K562 (cell line): ENCODE data around the gene SLC27A4. TPM values are rescaled to one million over a fixed set of nuclear protein-coding genes. Genes with fewer than 3 reads are reported as not detected.

ENCODE experiments used
- ARHGAP35 ChIP-seq: fragments of 450-650 bp; IDR thresholded peaks from 2 replicates; pipeline ENCODE4 v1.6.1; 2018; ENCODE audit not compliant: partially characterized antibody
- BRD4 ChIP-seq: fragments of 200-600 bp; sonication (generic); IDR thresholded peaks from 2 replicates; pipeline ENCODE4 v1.6.1; 2017; ENCODE audit warnings: inconsistent platforms
- CBFA2T2 ChIP-seq: fragments of 450-650 bp; conservative IDR thresholded peaks from 2 replicates; pipeline ENCODE4 v1.6.1; 2017; ENCODE audit warnings: mild to moderate bottlenecking
- CREB1 ChIP-seq, 2 experiments: sonication (generic) in 1 of 2; formaldehyde crosslinking in 1 of 2; IDR thresholded peaks; 2 replicates each; pipeline versions ENCODE4 v1.6.1 to v1.8.0; 2012 to 2022; ENCODE audit warnings: inconsistent platforms in 1 of 2, mild to moderate bottlenecking in 1 of 2, missing genetic modification reagents in 1 of 2, moderate library complexity in 1 of 2
- CSDE1 ChIP-seq, 2 experiments: fragments of 450-650 bp; IDR thresholded peaks; 2 replicates each; pipeline ENCODE4 v1.6.1; 2016; ENCODE audit warnings: mild to moderate bottlenecking in 1 of 2
- CTCF ChIP-seq, 3 experiments: IDR thresholded peaks in 2 of 3; conservative IDR thresholded peaks in 1 of 3; 2 replicates each; pipeline ENCODE4 v1.5.1; 2011 to 2012; ENCODE audit warnings: low read length in 3 of 3, mild to moderate bottlenecking in 3 of 3, control low read depth in 2 of 3, improper control_type of control experiment in 1 of 3, inconsistent platforms in 1 of 3, low read depth in 1 of 3, mixed read lengths in 1 of 3, moderate library complexity in 1 of 3; ENCODE audit not compliant: insufficient read depth in 2 of 3
- E2F5 ChIP-seq: sonication (generic); formaldehyde crosslinking; IDR thresholded peaks from 2 replicates; pipeline ENCODE4 v1.8.0; 2022; ENCODE audit warnings: mild to moderate bottlenecking, missing genetic modification reagents
- ELF1 ChIP-seq: fragments of 200-800 bp; sonication (Bioruptor generic); IDR thresholded peaks from 2 replicates; pipeline ENCODE4 v1.6.1; 2016; ENCODE audit warnings: missing genetic modification characterization, missing compliant biosample characterization
- FOS ChIP-seq: IDR thresholded peaks from 3 replicates; pipeline ENCODE4 v1.6.1; 2011; ENCODE audit not compliant: insufficient read length; ENCODE audit errors: extremely low read depth
- GTF2E2 ChIP-seq: fragments of 200-800 bp; sonication (Bioruptor generic); IDR thresholded peaks from 2 replicates; pipeline ENCODE4 v1.6.1; 2016; ENCODE audit warnings: missing genetic modification characterization, missing compliant biosample characterization
- HCFC1 ChIP-seq: IDR thresholded peaks from 2 replicates; pipeline ENCODE4 v1.6.1; 2012; ENCODE audit warnings: low read depth, low read length, improper control_type of control experiment
- KDM5B ChIP-seq: fragments of 200-600 bp; sonication (generic); IDR thresholded peaks from 2 replicates; pipeline ENCODE4 v1.6.1; 2012; ENCODE audit warnings: low read depth, mild to moderate bottlenecking, moderate library complexity, low read length, control low read depth, inconsistent platforms; ENCODE audit not compliant: insufficient replicate concordance
- POLR2AphosphoS5 ChIP-seq: IDR thresholded peaks from 2 replicates; pipeline ENCODE4 v1.6.1; 2011; ENCODE audit warnings: mild to moderate bottlenecking, low read depth, low read length, moderate library complexity; ENCODE audit not compliant: control insufficient read depth, insufficient read depth
- PTBP1 ChIP-seq: fragments of 200-400 bp; formaldehyde crosslinking; IDR thresholded peaks from 2 replicates; pipeline ENCODE4 v1.6.1; 2017; ENCODE audit warnings: low read depth, low read length
- PURB ChIP-seq: sonication (generic); formaldehyde crosslinking; IDR thresholded peaks from 2 replicates; pipeline ENCODE4 v1.9.0; 2021; ENCODE audit warnings: low read depth, mild to moderate bottlenecking, missing genetic modification reagents
- RBBP5 ChIP-seq: fragments of 200-600 bp; sonication (generic); IDR thresholded peaks from 2 replicates; pipeline ENCODE4 v1.6.1; 2012; ENCODE audit warnings: borderline replicate concordance, mild to moderate bottlenecking, low read length, control low read depth, inconsistent platforms; ENCODE audit not compliant: insufficient read depth, poor library complexity, severe bottlenecking
- RFX7 ChIP-seq: fragments of 250-450 bp; sonication (Bioruptor Pico); IDR thresholded peaks from 2 replicates; pipeline ENCODE4 v1.5.1; 2021; ENCODE audit warnings: mild to moderate bottlenecking
- SAFB2 ChIP-seq: fragments of 200-400 bp; formaldehyde crosslinking; IDR thresholded peaks from 2 replicates; pipeline ENCODE4 v1.6.1; 2018; ENCODE audit warnings: borderline replicate concordance, low read length, low read depth, moderate library complexity; ENCODE audit not compliant: severe bottlenecking
- SIN3A ChIP-seq, 2 experiments: fragments of 150-350 bp in 1 of 2; IDR thresholded peaks; 2 replicates each; pipeline ENCODE4 v1.6.1; 2011 to 2016; ENCODE audit warnings: borderline replicate concordance in 2 of 2, low read depth in 2 of 2, low read length in 2 of 2, mild to moderate bottlenecking in 2 of 2, moderate library complexity in 2 of 2; ENCODE audit not compliant: control insufficient read depth in 1 of 2
- SMARCC2 ChIP-seq: fragments of 450-650 bp; IDR thresholded peaks from 2 replicates; pipeline ENCODE4 v1.6.1; 2017; ENCODE audit warnings: antibody characterized with exemption, moderate library complexity, mild to moderate bottlenecking, low read depth
- ZC3H4 ChIP-seq: sonication (generic); formaldehyde crosslinking; IDR thresholded peaks from 2 replicates; pipeline ENCODE4 v1.9.0; 2021; ENCODE audit warnings: missing genetic modification reagents, borderline replicate concordance
- ZNF449 ChIP-seq: fragments of 250-450 bp; sonication (Bioruptor Pico); IDR thresholded peaks from 2 replicates; pipeline ENCODE4 v1.8.0; 2022; ENCODE audit warnings: moderate library complexity, mild to moderate bottlenecking, inconsistent platforms
- ZNF77 ChIP-seq: fragments of 250-450 bp; sonication (Bioruptor Pico); IDR thresholded peaks from 2 replicates; pipeline ENCODE4 v1.5.0; 2020
- polyA plus RNA-seq, 8 experiments: library from polyadenylated mRNA; depleted of rRNA in 4 of 8; stranded (reverse) in 5 of 8; unstranded in 3 of 8; fragments of >200 nt; fragmentation: Nextera tagmentation in 2 of 8; fragmentation: Illumina TruSeq in 1 of 8; extraction: Ambion mirVana in 2 of 8; extraction: Trizol in 1 of 8; gene quantifications; 2 replicates each; pipeline versions ENCODE4 v1.2.1 to v1.2.3, GENCODE V29; 2011 to 2014; ENCODE audit warnings: inconsistent platforms in 1 of 8, missing spikeins in 1 of 8
- total RNA-seq, 7 experiments: library from RNA; depleted of rRNA in 6 of 7; stranded (reverse); fragments of >200 nt in 6 of 7; fragmentation: Illumina TruSeq in 2 of 7; extraction: Trizol in 2 of 7; gene quantifications; 2 replicates each; pipeline versions ENCODE4 v1.2.1 to v1.2.3, GENCODE V29; 2011 to 2021; ENCODE audit warnings: low replicate concordance in 1 of 7

Gene SLC27A4
- total and polyA plus RNA-seq, 9 of the 15 experiments (the other 6 are each of a cell fraction or from before 2014, with no cell fraction given): 0.25 to 35.7 (median 14.0) TPM

GRCh38 chr9:128370752-128371629, 30.7 kb downstream of the SLC27A4 start, which contains the start of gene URM1 (continued):
- TF ChIP-seq ZNF449 (CRISPR knock-in tag) (no peak), CSDE1 (IDR thresholded peaks at IDR 0.05) (no peak), POLR2AphosphoS5 (peak; percentile 64), CBFA2T2 (no peak), FOS (no peak), PURB (CRISPR knock-in tag) (no peak), SIN3A (IDR thresholded peaks at IDR 0.05; ENCODE audit: borderline replicate concordance in 2 of 2, control insufficient read depth in 1 of 2, low read depth in 2 of 2, low read length in 2 of 2) (peak; percentile 82 to 98), ELF1 (tag) (peak; percentile 67), ZC3H4 (CRISPR knock-in tag) (no peak), PTBP1 (no peak), GTF2E2 (tag) (peak; percentile 64; the same call in 1 of the 2 replicates), SMARCC2 (peak; percentile 24; the same call in 1 of the 2 replicates), E2F5 (no peak), CTCF (IDR thresholded peaks at IDR 0.05 in 2 of 3, conservative IDR thresholded peaks at IDR 0.05 in 1 of 3; ENCODE audit: insufficient read depth in 2 of 3, low read depth in 1 of 3, low read length in 3 of 3) (no peak), KDM5B (peak; percentile 89), BRD4 (no peak), ZNF77 (CRISPR knock-in tag) (no peak), CREB1 (IDR thresholded peaks at IDR 0.05) (no peak; the same call in 1 of the 2 replicates), CREB1 (CRISPR knock-in tag; IDR thresholded peaks at IDR 0.05) (no peak; the same call in 1 of the 2 replicates), RBBP5 (peak; percentile 73), HCFC1 (peak; percentile 70), ARHGAP35 (no peak), SAFB2 (no peak), RFX7 (CRISPR knock-in tag) (no peak)
